GM11168 (cell line): ENCODE data around the gene DNM1L.
"Not testable (repeated sequence)": the region's sequence is repeated elsewhere in the genome, so short reads cannot be mapped to it uniquely, and the experiment has no call there.

Source experiments
- in situ Hi-C: fragments of 300-500 bp; cut with MboI; formaldehyde crosslinking; loops from one replicate; pipeline ENCODE4 v1.12.0; 2022; ENCODE audit warnings: low sequenced_read_pairs; ENCODE audit not compliant: unreplicated experiment

The DNM1L gene

DNA sequence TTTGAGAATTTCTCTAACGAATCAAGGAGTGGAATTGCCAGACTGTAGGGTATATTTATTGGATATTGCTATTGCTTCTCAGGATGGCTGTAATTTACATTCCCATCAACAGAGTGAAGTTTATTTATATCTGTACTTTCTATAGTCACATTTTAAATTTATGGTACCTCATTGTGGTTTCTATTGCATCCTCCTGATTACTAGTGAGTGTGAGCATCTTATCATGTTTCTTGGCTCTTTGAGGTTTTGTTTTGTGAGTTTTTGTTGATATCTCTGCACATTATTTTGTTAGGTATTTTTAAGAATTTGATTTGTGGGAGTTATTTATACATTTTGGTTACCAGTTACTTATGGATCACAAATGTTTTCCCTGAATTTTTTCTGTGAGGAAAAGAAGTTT lies 13.9 kb downstream of the DNM1L start:
- in situ Hi-C loops, result no loop called here

DNA sequence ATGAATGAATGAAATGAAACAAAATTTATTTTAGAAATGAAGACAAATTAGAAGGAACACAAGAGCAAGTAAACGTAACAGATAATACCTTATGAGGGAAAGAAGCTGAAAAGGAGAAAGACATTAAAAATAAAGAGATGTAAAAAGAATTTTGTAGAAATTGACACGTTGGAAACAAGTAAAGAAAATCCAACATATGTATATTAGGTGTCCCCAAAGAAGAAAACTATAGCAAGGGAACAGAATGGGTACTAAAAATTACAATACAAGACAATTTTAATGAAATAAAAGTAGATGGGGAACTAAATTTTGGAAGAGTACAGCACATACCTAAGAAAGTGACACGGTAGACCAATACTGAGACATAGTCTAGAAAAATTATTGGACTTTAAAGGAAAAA lies 16.7 kb downstream of the DNM1L start:
- in situ Hi-C loops, result no loop called here

DNA sequence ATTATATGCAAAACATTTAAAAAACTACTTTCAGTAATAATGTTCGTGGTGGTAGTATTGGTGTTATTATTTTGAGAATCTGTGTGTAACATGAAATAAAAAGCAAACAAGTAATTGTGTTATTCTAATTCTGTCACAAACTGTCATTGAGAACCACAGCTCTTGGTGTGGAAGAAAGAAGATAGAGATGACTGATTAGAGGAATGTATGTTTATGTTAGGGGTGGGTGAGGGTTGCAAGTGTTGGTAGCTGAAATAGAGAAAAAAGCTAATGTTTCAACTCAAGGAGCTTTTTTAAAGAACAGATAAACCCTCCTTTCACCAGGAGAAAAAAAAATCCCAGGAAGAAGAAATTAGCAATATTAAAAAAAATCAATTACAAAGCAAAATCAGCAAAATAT lies 18.3 kb downstream of the DNM1L start:
- in situ Hi-C loops, result no loop called here

DNA sequence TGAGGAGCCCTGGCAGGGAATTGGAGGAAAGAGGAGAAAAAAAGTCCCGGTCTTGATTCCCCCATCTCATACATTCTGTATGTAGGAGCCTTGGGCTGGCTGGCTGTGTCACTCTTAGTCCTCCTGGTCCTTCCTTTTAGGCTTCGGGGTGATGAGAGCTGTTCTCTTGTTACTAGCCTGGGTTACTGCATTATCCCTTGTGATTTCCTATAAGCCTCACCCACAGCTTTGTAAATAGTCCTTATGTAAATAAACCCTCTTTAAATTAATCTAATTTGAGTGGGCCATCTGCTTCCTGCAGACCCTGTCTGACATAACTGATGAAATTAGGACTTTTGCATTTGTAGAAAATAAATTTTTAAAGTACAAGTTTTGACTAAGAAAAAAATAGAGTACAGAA lies 19.2 kb downstream of the DNM1L start:
- in situ Hi-C loops, result no loop called here

DNA sequence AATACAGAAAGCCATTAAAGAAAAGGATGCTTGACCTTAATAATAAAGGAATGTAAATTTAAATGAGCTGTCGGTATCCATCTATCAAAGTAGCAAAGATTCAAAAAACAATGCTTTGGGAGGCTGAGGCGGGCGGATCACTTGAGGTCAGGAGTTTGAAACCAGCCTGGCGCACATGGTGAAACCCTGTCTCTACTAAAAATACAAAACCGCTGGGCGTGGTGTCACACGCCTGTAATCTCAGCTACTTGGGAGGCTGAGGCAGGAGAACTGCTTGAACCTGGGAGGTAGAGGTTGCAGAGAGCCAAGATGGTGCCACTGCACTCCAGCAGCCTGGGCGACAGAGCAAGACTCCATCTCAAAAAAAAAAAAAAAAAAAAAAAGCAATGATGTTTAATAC lies 20.3 kb downstream of the DNM1L start:
- in situ Hi-C loops, result not testable (repeated sequence)

DNA sequence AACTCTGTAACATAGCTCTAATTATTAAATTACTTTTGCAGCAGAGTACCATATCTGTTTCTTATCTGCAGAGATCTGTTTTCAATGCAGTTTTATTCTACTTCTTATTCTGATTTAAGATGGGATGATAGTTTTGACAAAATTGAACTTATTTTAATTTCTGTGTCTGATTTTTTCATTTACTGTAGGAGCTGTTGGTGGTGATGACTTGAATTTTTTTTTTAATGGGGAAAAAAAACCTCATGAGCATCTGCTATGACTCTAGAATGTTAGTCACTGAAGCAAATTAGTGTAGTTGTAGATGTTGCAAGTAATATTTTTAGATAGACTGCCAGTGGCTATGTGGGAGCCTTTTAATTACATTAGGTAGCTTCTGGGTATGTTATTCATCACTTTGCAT lies 23.4 kb downstream of the DNM1L start:
- in situ Hi-C loops, result no loop called here

DNA sequence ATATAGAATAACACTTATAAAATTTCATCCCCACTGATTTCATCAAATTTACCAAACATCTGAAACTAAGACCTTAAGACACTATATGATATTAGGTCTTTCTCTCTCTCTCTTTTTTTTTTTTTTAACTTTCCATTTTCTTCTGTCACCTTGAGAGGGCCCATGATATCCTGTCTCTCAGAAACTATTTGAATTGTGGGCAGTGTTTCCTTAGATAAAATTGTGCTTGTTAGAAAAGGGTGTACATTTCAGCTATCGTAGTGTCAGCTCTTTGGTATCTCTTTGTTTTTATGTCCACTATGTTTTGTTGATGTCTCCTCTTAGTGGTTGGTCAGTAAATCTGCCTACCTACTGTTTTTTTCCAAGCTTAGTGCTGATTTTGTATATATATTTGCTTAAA lies 23.8 kb downstream of the DNM1L start:
- in situ Hi-C loops, result no loop called here

DNA sequence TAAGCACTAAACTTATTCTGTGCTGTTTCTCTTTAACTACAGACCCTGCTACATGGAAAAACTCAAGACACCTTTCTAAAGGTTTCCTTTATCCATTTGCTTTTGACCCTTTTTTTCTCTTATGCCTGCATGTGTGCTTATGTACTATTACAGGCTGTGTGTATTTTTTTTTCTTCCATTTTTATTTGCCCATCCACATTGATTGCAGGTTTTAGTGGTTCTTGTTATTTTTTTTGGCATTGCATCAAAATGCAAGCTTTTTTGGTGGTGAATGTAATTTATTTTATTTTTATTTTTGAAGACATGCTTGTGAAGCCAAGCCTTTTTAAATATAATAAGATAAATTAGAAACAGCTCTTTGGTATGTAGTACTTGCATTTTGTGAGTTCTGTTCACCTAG lies 26.7 kb downstream of the DNM1L start:
- in situ Hi-C loops, result no loop called here

DNA sequence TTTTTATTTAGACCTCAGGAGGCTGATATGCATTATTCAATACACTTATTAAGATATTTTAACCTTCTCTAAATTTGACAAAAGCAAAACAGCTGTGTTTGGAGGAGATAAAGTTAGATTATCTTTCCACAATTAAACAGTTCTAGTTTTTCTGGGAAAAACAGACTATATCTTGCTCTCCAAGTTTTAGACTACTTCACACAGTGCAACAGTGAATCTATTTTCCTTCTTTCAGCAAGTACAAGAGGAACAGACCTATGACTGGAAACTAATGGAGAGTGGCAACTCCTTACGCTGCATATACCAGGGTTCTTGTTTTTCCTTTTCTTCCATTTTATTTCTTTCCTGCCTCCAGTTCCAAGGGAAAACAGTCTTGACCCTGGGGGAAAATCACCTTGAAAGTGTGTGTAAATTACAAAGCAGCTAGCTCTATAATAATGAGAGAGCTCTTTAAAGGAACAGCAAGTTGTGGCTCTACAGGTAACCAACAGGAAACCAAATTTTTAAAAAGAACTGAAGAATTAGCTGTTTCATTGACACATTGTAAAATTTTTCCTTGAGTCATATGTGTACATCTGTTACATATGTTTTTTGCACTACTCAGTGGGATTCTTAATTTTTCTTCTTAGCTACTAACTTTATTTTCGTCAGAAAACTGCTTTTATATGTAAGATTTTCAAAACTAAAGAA lies 27.4 kb downstream of the DNM1L start:
- in situ Hi-C loops, result no loop called here

DNA sequence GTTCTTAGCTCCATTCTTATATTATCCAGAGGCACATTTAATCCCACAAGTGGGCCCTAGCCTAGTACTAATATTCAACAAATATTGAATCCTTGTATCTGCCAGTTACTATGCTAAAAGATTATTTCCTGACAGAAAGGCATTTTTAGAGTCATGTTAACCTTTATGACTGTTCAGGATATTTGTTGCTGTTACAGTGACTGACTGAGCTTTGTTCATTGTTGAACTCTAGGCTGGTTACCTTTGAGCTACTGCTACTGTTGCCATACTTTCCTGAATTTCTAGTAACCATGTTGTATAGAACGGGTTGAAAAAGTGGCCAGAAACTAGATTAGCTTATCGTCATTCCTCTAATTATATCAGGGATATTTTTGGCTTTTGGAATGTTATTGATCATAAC lies 29.8 kb downstream of the DNM1L start:
- in situ Hi-C loops, result no loop called here

DNA sequence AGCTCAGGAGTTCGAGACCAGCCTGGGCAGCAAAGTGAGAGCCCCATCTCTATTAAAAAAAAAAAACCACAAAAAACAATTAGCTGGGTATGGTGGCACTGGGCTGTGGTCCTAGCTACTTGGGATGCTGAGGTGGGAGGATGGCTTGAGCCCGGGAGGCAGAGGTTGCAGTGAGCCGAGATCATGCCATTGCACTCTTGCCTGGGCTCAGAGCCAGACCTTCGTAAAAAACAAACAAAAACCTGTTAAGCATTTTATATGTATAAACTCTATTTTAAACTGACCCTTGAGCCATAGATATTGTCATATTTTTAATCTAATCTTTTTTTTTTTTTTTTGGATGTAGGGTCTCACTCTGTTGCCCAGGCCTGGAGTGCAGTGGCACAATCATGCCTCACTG lies 35.7 kb downstream of the DNM1L start:
- in situ Hi-C loops, result no loop called here

DNA sequence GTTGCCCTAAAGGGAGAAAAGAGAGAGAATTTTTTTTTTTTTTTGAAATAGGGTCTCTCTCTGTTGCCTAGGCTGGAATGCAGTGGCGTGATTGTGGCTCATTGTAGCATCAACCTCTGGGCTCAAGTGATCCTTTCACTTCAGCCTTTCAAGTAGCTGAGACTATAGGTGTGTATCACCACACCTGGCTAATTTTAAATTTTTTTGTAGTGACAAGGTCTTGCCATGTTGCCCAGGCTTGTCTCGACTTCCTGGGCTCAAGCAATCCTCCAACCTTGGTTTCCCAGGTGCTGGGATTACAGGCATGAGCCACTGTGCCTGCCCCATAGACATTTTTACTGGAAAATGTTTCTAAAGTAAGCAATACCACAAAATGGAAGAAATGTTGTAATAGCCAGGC lies 39.8 kb downstream of the DNM1L start:
- in situ Hi-C loops, result no loop called here

DNA sequence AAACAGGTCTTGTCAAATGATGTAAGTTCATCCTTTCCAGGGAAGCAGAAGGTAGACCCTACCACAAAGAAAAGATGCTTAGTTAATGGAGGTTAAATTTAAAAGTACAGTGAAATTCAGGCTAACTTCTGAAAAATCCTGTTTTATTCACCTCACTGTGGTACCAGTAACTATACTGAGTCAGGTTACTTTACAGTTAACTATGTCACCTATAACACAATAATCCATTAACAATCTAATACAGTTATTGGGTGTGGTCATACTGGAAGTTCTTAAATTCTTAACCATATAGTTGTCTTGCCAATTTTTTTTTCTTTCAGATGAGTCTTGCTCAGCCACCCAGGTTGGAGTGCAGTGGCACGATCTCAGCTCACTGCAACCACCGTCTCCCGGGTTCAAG lies 46.2 kb downstream of the DNM1L start:
- in situ Hi-C loops, result not testable (repeated sequence)

DNA sequence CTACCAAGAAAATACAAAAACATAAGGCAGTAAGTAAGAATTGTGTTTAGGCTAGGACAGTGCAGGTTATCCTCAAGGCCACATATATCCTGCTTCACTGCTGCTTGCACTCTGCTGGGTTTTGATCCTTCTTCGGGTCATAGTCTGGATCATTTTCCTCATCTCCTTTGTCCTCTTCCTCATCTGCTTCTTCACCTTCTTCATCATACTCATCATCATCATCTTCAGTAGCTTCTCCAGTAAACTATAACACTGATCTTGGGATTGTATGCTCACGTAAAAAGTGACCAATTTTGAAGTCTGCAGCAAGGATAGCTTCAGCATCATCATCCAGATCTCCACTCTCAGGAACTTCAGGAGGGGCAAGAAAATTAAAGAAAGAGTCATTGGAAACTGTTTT lies 47.2 kb downstream of the DNM1L start:
- in situ Hi-C loops, result no loop called here

DNA sequence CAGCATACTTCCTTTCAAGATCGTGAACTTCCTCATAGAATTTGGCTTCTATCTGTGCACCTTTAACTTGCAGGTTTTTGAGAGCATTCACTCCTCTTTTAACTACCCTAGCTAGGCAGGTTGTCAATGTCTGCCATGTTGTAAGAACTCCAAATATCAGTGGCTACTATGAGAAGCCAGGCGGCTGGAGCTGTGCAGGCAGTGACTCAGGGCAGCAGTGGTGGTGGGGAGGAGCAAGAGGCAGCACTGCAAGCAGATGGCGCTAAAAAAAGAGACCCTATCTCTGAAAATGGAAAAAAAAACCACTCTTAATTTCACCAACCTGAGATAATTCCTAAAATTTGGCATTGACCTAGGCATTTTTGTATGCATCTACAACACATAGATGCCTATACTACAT lies 48.1 kb downstream of the DNM1L start:
- in situ Hi-C loops, result no loop called here

DNA sequence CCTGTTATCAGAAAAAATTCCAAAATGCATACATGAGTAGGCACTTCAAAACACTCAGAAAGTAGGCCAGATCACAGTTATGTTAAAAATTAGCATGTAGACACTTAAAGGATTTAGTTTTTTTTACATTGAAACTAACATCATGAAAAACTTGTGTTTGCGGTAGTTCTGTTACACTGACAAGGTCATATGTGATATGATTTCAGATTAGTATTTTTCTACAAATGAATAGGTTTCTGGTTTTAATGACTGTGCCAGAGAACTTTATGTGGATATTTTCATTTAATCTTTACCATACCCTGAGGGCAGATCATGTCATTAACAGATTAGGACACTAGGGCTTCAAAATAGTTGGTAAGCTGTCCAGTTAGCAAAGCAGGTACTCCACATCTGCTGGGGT lies 55.9 kb downstream of the DNM1L start:
- in situ Hi-C loops, result no loop called here

DNA sequence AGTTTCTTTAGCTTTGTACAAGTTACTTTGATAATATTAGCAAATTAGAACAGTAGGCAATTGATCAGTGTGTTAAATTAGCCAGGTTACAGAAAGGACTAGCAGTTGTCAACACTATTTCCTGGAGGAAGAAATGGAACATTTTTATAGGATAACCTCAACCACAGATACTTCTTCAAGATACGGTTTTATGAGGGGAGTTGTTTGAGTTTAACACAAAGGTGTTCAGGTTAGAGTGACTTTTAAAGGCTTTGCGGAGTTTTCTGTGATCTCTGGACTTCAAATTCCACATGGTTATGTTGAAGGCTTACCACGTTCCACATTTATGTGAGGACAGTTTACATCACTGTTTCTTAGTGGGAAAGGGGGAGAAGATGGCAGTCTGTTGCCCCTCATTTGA lies 57.3 kb downstream of the DNM1L start:
- in situ Hi-C loops, result no loop called here

DNA sequence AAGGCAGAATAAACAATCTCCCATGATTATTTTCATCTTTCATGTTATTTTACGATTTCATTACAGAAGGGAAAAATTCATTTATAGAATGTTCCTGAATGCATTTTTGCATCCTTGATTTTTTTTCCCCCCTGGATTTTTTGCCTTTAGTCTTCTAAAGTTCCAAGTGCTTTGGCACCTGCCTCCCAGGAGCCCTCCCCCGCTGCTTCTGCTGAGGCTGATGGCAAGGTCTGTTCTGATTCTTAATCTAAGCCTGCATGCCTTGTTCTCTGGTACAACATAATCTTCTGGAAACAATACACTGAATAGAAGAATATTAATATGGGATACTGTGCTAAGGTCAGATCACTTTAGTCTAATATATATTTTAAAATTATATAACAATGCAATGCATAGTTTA lies 58.6 kb downstream of the DNM1L start:
- in situ Hi-C loops, result no loop called here

DNA sequence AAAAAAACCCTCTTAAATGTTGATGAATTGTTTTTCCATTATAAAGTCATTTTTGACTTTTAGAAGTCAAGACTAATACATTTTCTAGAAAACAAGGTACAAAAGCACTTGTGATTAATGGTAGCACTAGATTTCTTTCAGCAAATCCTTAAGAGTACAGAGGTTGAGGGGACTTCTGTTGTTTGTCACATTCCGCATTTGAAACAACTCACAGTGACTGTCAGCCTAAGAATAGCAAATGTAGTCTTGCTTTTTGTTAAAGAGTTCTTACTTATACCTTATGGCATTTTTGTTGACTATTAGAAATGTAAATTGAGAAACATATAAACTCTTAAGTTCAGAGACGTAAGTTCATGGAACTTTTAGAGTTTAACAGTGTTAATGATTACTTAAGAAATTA lies 60.2 kb downstream of the DNM1L start:
- in situ Hi-C loops, result no loop called here

DNA sequence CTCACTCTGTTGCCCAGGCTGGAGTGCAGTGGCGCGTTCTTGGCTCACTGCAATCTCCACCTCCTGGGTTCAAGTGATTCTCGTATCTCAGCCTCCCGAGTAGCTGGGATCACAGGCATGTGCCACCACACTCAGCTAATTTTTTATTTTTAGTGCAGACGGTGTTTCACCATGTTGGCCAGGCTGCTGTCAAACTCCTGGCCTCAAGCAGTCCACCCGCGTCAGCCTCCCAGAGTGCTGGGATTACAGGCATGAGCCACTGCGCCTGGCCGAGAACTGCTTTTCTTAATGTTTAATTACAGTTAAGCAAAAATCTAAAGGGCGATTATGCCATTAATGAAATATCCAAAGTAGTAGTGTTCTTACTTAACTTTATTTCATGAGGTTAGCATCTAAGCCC lies 63.0 kb downstream of the DNM1L start:
- in situ Hi-C loops, result no loop called here

DNA sequence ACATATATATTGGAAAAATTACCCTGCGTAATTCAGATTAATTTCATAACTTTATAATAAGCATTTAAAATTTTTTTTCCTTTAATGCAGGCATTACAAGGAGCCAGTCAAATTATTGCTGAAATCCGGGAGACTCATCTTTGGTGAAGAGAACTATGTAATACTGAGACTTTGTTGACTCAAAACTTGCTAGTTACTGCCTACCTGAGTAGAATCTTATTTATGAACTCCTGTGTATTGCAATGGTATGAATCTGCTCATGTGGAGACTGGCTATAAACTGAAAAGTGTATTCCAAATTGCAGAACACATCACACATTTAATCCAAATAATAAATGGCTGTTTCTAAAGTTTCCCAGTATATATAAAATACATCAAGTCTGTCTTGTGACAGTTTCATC lies 64.2 kb downstream of the DNM1L start:
- in situ Hi-C loops, result no loop called here

DNA sequence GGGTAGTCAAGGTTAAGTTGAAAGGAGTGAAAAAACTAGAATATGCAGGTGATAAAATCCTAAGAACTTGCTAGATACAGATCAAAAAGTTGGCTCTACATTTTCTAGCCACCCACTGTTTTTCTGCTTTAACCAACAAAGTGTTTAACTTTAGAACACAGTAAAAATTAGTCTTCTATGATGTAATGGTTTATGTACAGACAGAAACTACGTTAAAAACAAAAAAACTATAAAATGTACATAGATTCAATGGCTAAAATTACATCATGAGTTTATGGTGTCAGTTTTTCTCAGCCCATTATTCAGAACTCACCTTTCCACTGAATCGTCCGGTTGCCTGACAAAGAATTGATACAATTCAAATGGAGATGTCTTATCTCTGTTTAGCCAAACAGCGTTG lies 74.5 kb downstream of the DNM1L start:
- in situ Hi-C loops, result loop anchor here (10.0 kb wide), 1 partner anchor 151 kb away; no protein-coding TSS in a partner anchor

DNA sequence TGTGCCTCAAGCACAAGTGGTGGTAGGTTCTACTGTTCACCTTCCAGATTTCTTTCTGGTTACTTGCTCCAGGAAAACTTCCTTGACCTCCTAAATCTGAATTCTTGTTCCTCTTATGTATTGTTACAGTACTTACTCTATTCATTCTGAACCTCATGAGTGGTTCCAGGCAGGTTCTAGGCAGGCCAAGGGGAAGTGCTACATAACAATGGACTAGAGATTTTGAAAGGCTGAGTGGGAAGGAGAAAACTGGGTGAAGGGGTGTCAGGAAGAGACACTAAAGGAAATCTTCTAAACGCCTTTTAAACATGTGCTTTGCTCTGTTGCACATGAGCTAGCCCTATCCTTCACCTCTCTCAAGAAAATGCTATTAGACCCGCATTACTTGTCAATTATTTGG lies 75.0 kb downstream of the DNM1L start:
- in situ Hi-C loops, result loop anchor here (10.0 kb wide), 1 partner anchor 151 kb away; no protein-coding TSS in a partner anchor
